ENCODE data around the gene ZC3H7B. TPM values are rescaled to one million over a fixed set of nuclear protein-coding genes. Genes with fewer than 3 reads are reported as not detected.
A peak's percentile ranks its signal among the peaks of the same experiment; 100 is the strongest.

ZC3H7B gene
- total and polyA plus RNA-seq, 7 donors = 13.2 to 43.3 (median 24.3) TPM

GRCh38 chr22:41368543-41369423 is 67.5 kb downstream of the ZC3H7B start:
- DNase-seq = no peak
- Histone ChIP-seq H3K9me3 (no peaks in the 10 kb centered on the region), H3K4me3 (peak overlapping the region; percentile 41 to 57 (median 56)), H3K27me3 (no peaks in the 10 kb centered on the region), H3K4me1 (peaks cover 0 to 51% (median 34%) of the 10 kb centered on the region in 4 donors), H3K27ac (peak overlapping the region; percentile 83 to 85 (median 83)), H3K36me3 (peaks cover 0 to 19% (median 2%) of the 10 kb centered on the region in 4 donors)
- intact Hi-C loops (cut with DNase I) = loop anchor here (5.0 to 10.0 kb wide), 3 partner anchors 66 to 174 kb away; partner anchors contain the start of genes RANGAP1 and ZC3H7B
- TF ChIP-seq, protein P1, sequence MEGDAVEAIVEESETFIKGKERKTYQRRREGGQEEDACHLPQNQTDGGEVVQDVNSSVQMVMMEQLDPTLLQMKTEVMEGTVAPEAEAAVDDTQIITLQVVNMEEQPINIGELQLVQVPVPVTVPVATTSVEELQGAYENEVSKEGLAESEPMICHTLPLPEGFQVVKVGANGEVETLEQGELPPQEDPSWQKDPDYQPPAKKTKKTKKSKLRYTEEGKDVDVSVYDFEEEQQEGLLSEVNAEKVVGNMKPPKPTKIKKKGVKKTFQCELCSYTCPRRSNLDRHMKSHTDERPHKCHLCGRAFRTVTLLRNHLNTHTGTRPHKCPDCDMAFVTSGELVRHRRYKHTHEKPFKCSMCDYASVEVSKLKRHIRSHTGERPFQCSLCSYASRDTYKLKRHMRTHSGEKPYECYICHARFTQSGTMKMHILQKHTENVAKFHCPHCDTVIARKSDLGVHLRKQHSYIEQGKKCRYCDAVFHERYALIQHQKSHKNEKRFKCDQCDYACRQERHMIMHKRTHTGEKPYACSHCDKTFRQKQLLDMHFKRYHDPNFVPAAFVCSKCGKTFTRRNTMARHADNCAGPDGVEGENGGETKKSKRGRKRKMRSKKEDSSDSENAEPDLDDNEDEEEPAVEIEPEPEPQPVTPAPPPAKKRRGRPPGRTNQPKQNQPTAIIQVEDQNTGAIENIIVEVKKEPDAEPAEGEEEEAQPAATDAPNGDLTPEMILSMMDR (IDR thresholded peaks at IDR 0.05) = no peak
- no peak for TF ChIP-seq POLR2A (IDR thresholded peaks at IDR 0.05)
- TF ChIP-seq EP300 (IDR thresholded peaks at IDR 0.05) = no peak
- TF ChIP-seq POLR2AphosphoS5 (IDR thresholded peaks at IDR 0.05) = no peak
- 79 to 82% methylated on average over 19 of the region's 19 CpGs for WGBS, 2 donors

GRCh38 chr22:41369424-41369745 is 68.1 kb downstream of the ZC3H7B start:
- WGBS, 2 donors = 62 to 69% methylated on average over 3 of the region's 3 CpGs
- H3K9me3 ChIP-seq = no peaks in the 10 kb centered on the region
- H3K27me3 ChIP-seq = no peaks in the 10 kb centered on the region
- no peak for DNase-seq
- TF ChIP-seq, protein P1 (IDR thresholded peaks at IDR 0.05) = no peak
- TF ChIP-seq POLR2AphosphoS5 (IDR thresholded peaks at IDR 0.05) (no peak), POLR2A (IDR thresholded peaks at IDR 0.05) (no peak), EP300 (IDR thresholded peaks at IDR 0.05) (no peak)
- H3K36me3 ChIP-seq = peaks cover 0 to 19% (median 2%) of the 10 kb centered on the region in 4 donors
- peak overlapping the region in 3 of 4 donors; percentile 55 to 57 (median 57) for H3K4me3 ChIP-seq
- intact Hi-C loops (cut with DNase I) = loop anchor here (5.0 to 10.0 kb wide), 3 partner anchors 67 to 175 kb away; partner anchors contain the start of genes RANGAP1 and ZC3H7B
- H3K27ac ChIP-seq = peak overlapping the region; percentile 83 to 85 (median 83)
- H3K4me1 ChIP-seq = peaks cover 0 to 51% (median 34%) of the 10 kb centered on the region in 4 donors

DNA sequence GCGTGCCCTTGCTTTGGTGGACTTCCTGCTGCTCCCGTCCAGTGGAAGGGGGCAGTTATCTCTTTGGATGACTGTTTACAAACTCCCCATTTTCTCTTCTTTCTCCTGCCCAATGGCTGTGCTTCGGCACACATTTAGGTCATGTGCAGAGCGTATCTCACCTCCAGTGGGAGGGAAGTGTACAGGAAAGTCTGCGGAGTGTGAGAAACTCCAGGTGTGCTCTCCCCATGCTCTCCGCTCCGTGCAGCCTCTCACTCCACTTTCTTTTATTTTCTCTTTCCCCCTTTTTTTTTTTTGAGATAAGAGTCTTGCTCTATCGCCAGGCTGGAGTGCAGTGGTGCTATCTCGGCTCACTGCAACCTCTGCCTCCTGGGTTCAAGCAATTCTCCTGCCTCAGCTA is 68.5 kb downstream of the ZC3H7B start:
- Histone ChIP-seq H3K4me1 (peaks cover 0 to 51% (median 34%) of the 10 kb centered on the region in 4 donors), H3K9me3 (no peaks in the 10 kb centered on the region), H3K27me3 (no peaks in the 10 kb centered on the region), H3K27ac (peak overlapping the region in 2 of 4 donors; percentile 83 to 85), H3K4me3 (no peak overlapping the region), H3K36me3 (peaks cover 0 to 19% (median 2%) of the 10 kb centered on the region in 4 donors)
- intact Hi-C loops (cut with DNase I) = loop anchor here (5.0 to 10.0 kb wide), 3 partner anchors 68 to 175 kb away; partner anchors contain the start of genes RANGAP1 and ZC3H7B
- no peak for TF ChIP-seq POLR2AphosphoS5 (IDR thresholded peaks at IDR 0.05)
- TF ChIP-seq, protein P1 (IDR thresholded peaks at IDR 0.05) = no peak
- no peak for TF ChIP-seq EP300 (IDR thresholded peaks at IDR 0.05)
- TF ChIP-seq POLR2A (IDR thresholded peaks at IDR 0.05) = no peak
- no peak for DNase-seq
- WGBS, 2 donors = 89% methylated on average over 9 of the region's 9 CpGs

- TF ChIP-seq, protein P1 (IDR thresholded peaks at IDR 0.05) = no peak
- TF ChIP-seq POLR2A (IDR thresholded peaks at IDR 0.05) = no peak
- TF ChIP-seq EP300 (IDR thresholded peaks at IDR 0.05) = no peak
- TF ChIP-seq POLR2AphosphoS5 (IDR thresholded peaks at IDR 0.05) = no peak
- Histone ChIP-seq H3K27me3 (no peaks in the 10 kb centered on the region), H3K36me3 (peaks cover 0 to 6% (median 2%) of the 10 kb centered on the region in 4 donors), H3K4me3 (no peak overlapping the region), H3K9me3 (no peaks in the 10 kb centered on the region), H3K4me1 (peaks cover 0 to 19% (median 15%) of the 10 kb centered on the region in 4 donors), H3K27ac (peak overlapping the region in 3 of 4 donors; percentile 11 to 65 (median 25))
- no peak for DNase-seq
- WGBS, 2 donors = 53 to 61% methylated on average over 6 of the region's 6 CpGs
- intact Hi-C loops (cut with DNase I) = no loop called here
Observed at GRCh38 chr22:41377846-41378245, 76.5 kb downstream of the ZC3H7B start.
